ENCODE measurements around the gene TM4SF20. TPM values are rescaled to one million over a fixed set of nuclear protein-coding genes. Genes with fewer than 3 reads are reported as not detected.

Gene TM4SF20
- total RNA-seq, 2 experiments from 2014 or later = not detected

GRCh38 chr2:227416701-227417100 is 37.6 kb upstream of the TM4SF20 start:
- Histone ChIP-seq H2AFZ (ENCODE audit: low read length) (no peak overlapping the region), H4K20me1 (ENCODE audit: insufficient read depth, low read length) (no peaks in the 10 kb centered on the region), H3K9me3 (ENCODE audit: low read length) (no peaks in the 10 kb centered on the region), H3K4me2 (ENCODE audit: low read length) (no peak overlapping the region), H3K36me3 (ENCODE audit: insufficient read depth, low read length) (no peaks in the 10 kb centered on the region), H3K4me3 (ENCODE audit: low read depth, low read length, poor library complexity, severe bottlenecking) (no peak overlapping the region), H3K79me2 (ENCODE audit: insufficient read depth, low read depth, low read length) (no peaks in the 10 kb centered on the region), H3K27ac (ENCODE audit: low read depth, low read length, poor library complexity, severe bottlenecking) (no peak overlapping the region), H3K9me2 (ENCODE audit: insufficient read depth, low read length) (no peaks in the 10 kb centered on the region), H3K4me1 (ENCODE audit: insufficient read depth, low read length, poor library complexity, severe bottlenecking) (no peaks in the 10 kb centered on the region)
- intact Hi-C loops (cut with micrococcal nuclease; ENCODE audit: unreplicated experiment) = no loop called here
- CTCF ChIA-PET (ENCODE audit: unreplicated experiment) = no interaction called here
- POLR2A ChIA-PET = no interaction called here
- DNase-seq (ENCODE audit: low spot score) = no peak
- no TSS peak for BruUV-seq (replicated peaks)
- TF ChIP-seq EZH2phosphoT487 (IDR thresholded peaks at IDR 0.05; ENCODE audit: borderline replicate concordance, low read depth, low read length) (no peak), CTCF (conservative IDR thresholded peaks at IDR 0.05; ENCODE audit: low read length) (no peak)

GRCh38 chr2:227415538-227416424 is 36.7 kb upstream of the TM4SF20 start:
- Histone ChIP-seq H3K79me2 (ENCODE audit: insufficient read depth, low read depth, low read length) (no peaks in the 10 kb centered on the region), H4K20me1 (ENCODE audit: insufficient read depth, low read length) (no peaks in the 10 kb centered on the region), H2AFZ (ENCODE audit: low read length) (no peak overlapping the region), H3K4me1 (ENCODE audit: insufficient read depth, low read length, poor library complexity, severe bottlenecking) (no peaks in the 10 kb centered on the region), H3K4me3 (ENCODE audit: low read depth, low read length, poor library complexity, severe bottlenecking) (no peak overlapping the region), H3K9me3 (ENCODE audit: low read length) (no peaks in the 10 kb centered on the region), H3K27ac (ENCODE audit: low read depth, low read length, poor library complexity, severe bottlenecking) (no peak overlapping the region), H3K9me2 (ENCODE audit: insufficient read depth, low read length) (no peaks in the 10 kb centered on the region), H3K4me2 (ENCODE audit: low read length) (no peak overlapping the region), H3K36me3 (ENCODE audit: insufficient read depth, low read length) (no peaks in the 10 kb centered on the region)
- DNase-seq (ENCODE audit: low spot score) = no peak
- no peak for TF ChIP-seq EZH2phosphoT487 (IDR thresholded peaks at IDR 0.05; ENCODE audit: borderline replicate concordance, low read depth, low read length)
- no peak for TF ChIP-seq CTCF (conservative IDR thresholded peaks at IDR 0.05; ENCODE audit: low read length)
- ChIA-PET CTCF (ENCODE audit: unreplicated experiment) (no interaction called here), POLR2A (interaction anchor here (0.7 to 0.8 kb wide), 2 partner anchors 323 to 1827 kb away, joined by 4 to 6 read pairs; no protein-coding TSS in a partner anchor)
- intact Hi-C loops (cut with micrococcal nuclease; ENCODE audit: unreplicated experiment) = no loop called here
- no TSS peak for BruUV-seq (replicated peaks)

- Histone ChIP-seq H3K4me3 (ENCODE audit: low read depth, low read length, poor library complexity, severe bottlenecking) (no peak overlapping the region), H3K4me2 (ENCODE audit: low read length) (no peak overlapping the region), H2AFZ (ENCODE audit: low read length) (no peak overlapping the region), H3K27ac (ENCODE audit: low read depth, low read length, poor library complexity, severe bottlenecking) (no peak overlapping the region), H4K20me1 (ENCODE audit: insufficient read depth, low read length) (no peaks in the 10 kb centered on the region), H3K79me2 (ENCODE audit: insufficient read depth, low read depth, low read length) (no peaks in the 10 kb centered on the region), H3K4me1 (ENCODE audit: insufficient read depth, low read length, poor library complexity, severe bottlenecking) (no peaks in the 10 kb centered on the region), H3K36me3 (ENCODE audit: insufficient read depth, low read length) (no peaks in the 10 kb centered on the region), H3K9me2 (ENCODE audit: insufficient read depth, low read length) (no peaks in the 10 kb centered on the region), H3K9me3 (ENCODE audit: low read length) (no peaks in the 10 kb centered on the region)
- no peak for DNase-seq (ENCODE audit: low spot score)
- no TSS peak for BruUV-seq (replicated peaks)
- POLR2A ChIA-PET = interaction anchor here (0.8 kb wide), 1 partner anchor 324 kb away, joined by 4 read pairs; no protein-coding TSS in a partner anchor
- CTCF ChIA-PET (ENCODE audit: unreplicated experiment) = no interaction called here
- TF ChIP-seq EZH2phosphoT487 (IDR thresholded peaks at IDR 0.05; ENCODE audit: borderline replicate concordance, low read depth, low read length) (no peak), CTCF (conservative IDR thresholded peaks at IDR 0.05; ENCODE audit: low read length) (no peak)
- intact Hi-C loops (cut with micrococcal nuclease; ENCODE audit: unreplicated experiment) = no loop called here
Observed at GRCh38 chr2:227414846-227415245, 35.7 kb upstream of the TM4SF20 start.

Data from OCI-LY7 (cell line).